ENCODE measurements around the gene ZMIZ1. TPM values are rescaled to one million over a fixed set of nuclear protein-coding genes. Genes with fewer than 3 reads are reported as not detected.
A peak's percentile ranks its signal among the peaks of the same experiment; 100 is the strongest.

Gene ZMIZ1
- total RNA-seq, 2 donors from 2014 or later: 27.2 to 42.2 TPM

GRCh38 chr10:79287973-79288723, 219.4 kb downstream of the ZMIZ1 start:
- Histone ChIP-seq H3K4me1 (peaks cover 12% of the 10 kb centered on the region), H3K9me3 (no peaks in the 10 kb centered on the region), H3K27me3 (no peaks in the 10 kb centered on the region), H3K27ac (no peak overlapping the region), H3K4me3 (no peak overlapping the region), H3K36me3 (replicated peaks in 1 of 2; ENCODE audit: insufficient read depth in 1 of 2, low read depth in 2 of 2) (peaks cover 0 to 12% of the 10 kb centered on the region in 2 donors)
- DNase-seq: no peak
- TF ChIP-seq POLR2A (IDR thresholded peaks at IDR 0.05): no peak
- TF ChIP-seq CTCF (IDR thresholded peaks at IDR 0.05): no peak
- 80 to 89% methylated on average over 10 to 15 of the region's 15 CpGs for WGBS, 2 donors
- intact Hi-C loops (cut with DNase I): no loop called here
- ATAC-seq: no peak

GRCh38 chr10:79289801-79290200, 221.0 kb downstream of the ZMIZ1 start:
- 73 to 88% methylated on average over 6 of the region's 6 CpGs for WGBS, 2 donors
- Histone ChIP-seq H3K36me3 (replicated peaks in 1 of 2; ENCODE audit: insufficient read depth in 1 of 2, low read depth in 2 of 2) (peaks cover 0 to 12% of the 10 kb centered on the region in 2 donors), H3K27me3 (no peaks in the 10 kb centered on the region), H3K4me3 (no peak overlapping the region), H3K4me1 (peaks cover 12% of the 10 kb centered on the region), H3K9me3 (no peaks in the 10 kb centered on the region), H3K27ac (no peak overlapping the region)
- DNase-seq: no peak
- intact Hi-C loops (cut with DNase I): no loop called here
- no peak for ATAC-seq
- no peak for TF ChIP-seq POLR2A (IDR thresholded peaks at IDR 0.05)
- no peak for TF ChIP-seq CTCF (IDR thresholded peaks at IDR 0.05)

- Histone ChIP-seq H3K36me3 (replicated peaks in 1 of 2; ENCODE audit: insufficient read depth in 1 of 2, low read depth in 2 of 2) (peaks cover 0 to 18% of the 10 kb centered on the region in 2 donors), H3K27me3 (no peaks in the 10 kb centered on the region), H3K4me1 (no peaks in the 10 kb centered on the region), H3K9me3 (no peaks in the 10 kb centered on the region), H3K4me3 (no peak overlapping the region), H3K27ac (no peak overlapping the region)
- 85 to 96% methylated on average over 12 to 14 of the region's 14 CpGs for WGBS, 2 donors
- TF ChIP-seq POLR2A (IDR thresholded peaks at IDR 0.05) (no peak), CTCF (IDR thresholded peaks at IDR 0.05) (no peak)
- ATAC-seq (no peak), DNase-seq (no peak)
- intact Hi-C loops (cut with DNase I): no loop called here
Measured at GRCh38 chr10:79292026-79292766, 223.4 kb downstream of the ZMIZ1 start.

GRCh38 chr10:79292891-79293746, 224.4 kb downstream of the ZMIZ1 start:
- TF ChIP-seq POLR2A (IDR thresholded peaks at IDR 0.05) (no peak), CTCF (IDR thresholded peaks at IDR 0.05) (peak in 4 of 7 experiments; percentile 17 to 30 (median 24))
- Histone ChIP-seq H3K4me3 (no peak overlapping the region), H3K4me1 (no peaks in the 10 kb centered on the region), H3K36me3 (replicated peaks in 1 of 2; ENCODE audit: insufficient read depth in 1 of 2, low read depth in 2 of 2) (peaks cover 4 to 24% of the 10 kb centered on the region in 2 donors), H3K9me3 (no peaks in the 10 kb centered on the region), H3K27me3 (no peaks in the 10 kb centered on the region), H3K27ac (peak overlapping the region in 1 of 4 donors; percentile 72)
- WGBS, 2 donors: 60 to 66% methylated on average over 10 to 24 of the region's 24 CpGs
- ATAC-seq (no peak), DNase-seq (peak in 1 of 4 donors; percentile 44)
- intact Hi-C loops (cut with DNase I): no loop called here

All from body of pancreas (tissue), 4 donors.